SJSA1 (cell line): ENCODE results near the gene CIB2. TPM values are rescaled to one million over a fixed set of nuclear protein-coding genes. Genes with fewer than 3 reads are reported as not detected.

Source experiments
- DNase-seq, 2 experiments: peaks; one replicate each; pipeline ENCODE4 v3.0.0-alpha.2; 2015 to 2020; ENCODE audit warnings: low spot score in 2 of 2, low read depth in 1 of 2
- H3K27ac ChIP-seq: fragments of 250-450 bp; sonication (Bioruptor Pico); 2 replicates; pipeline ENCODE4 v1.5.1; 2020; ENCODE audit warnings: mild to moderate bottlenecking, moderate library complexity
- H3K27me3 ChIP-seq: fragments of 250-450 bp; sonication (Bioruptor Pico); replicated peaks from 2 replicates; pipeline ENCODE4 v1.5.1; 2020; ENCODE audit warnings: mild to moderate bottlenecking, moderate library complexity
- H3K36me3 ChIP-seq: fragments of 250-450 bp; sonication (Bioruptor Pico); 2 replicates; pipeline ENCODE4 v1.5.1; 2020; ENCODE audit warnings: mild to moderate bottlenecking
- H3K4me1 ChIP-seq: fragments of 250-450 bp; sonication (Bioruptor Pico); replicated peaks from 2 replicates; pipeline ENCODE4 v1.6.1; 2021; ENCODE audit warnings: mild to moderate bottlenecking
- H3K4me3 ChIP-seq: fragments of 250-450 bp; sonication (Bioruptor Pico); 2 replicates; pipeline ENCODE4 v1.5.1; 2020; ENCODE audit warnings: mild to moderate bottlenecking
- H3K9me3 ChIP-seq: fragments of 250-450 bp; sonication (Bioruptor Pico); replicated peaks from 2 replicates; pipeline ENCODE4 v1.5.1; 2020; ENCODE audit warnings: mild to moderate bottlenecking
- total RNA-seq: library from RNA; depleted of rRNA; stranded (reverse); fragments of >200 nt; shearing (Covaris generic); gene quantifications from 2 replicates; pipeline ENCODE4 v1.2.3, GENCODE V29; 2014

Gene CIB2
- total RNA-seq, 1 experiment from 2014 or later = 3.2 TPM

- H3K9me3 ChIP-seq = no peaks in the 10 kb centered on the region
- no peak overlapping the region for H3K27ac ChIP-seq
- H3K36me3 ChIP-seq = no peaks in the 10 kb centered on the region
- DNase-seq = no peak
- H3K4me1 ChIP-seq = no peaks in the 10 kb centered on the region
- H3K4me3 ChIP-seq = no peak overlapping the region
- H3K27me3 ChIP-seq = no peaks in the 10 kb centered on the region
These were observed 8.3 kb upstream of the CIB2 start for GRCh38 chr15:78139578-78139977.

GRCh38 chr15:78133801-78134200 is 2.6 kb upstream of the CIB2 start:
- no peak overlapping the region for H3K27ac ChIP-seq
- H3K4me3 ChIP-seq = no peak overlapping the region
- peaks cover 3% of the 10 kb centered on the region for H3K36me3 ChIP-seq
- H3K9me3 ChIP-seq = no peaks in the 10 kb centered on the region
- DNase-seq = no peak
- no peaks in the 10 kb centered on the region for H3K27me3 ChIP-seq
- peaks cover 21% of the 10 kb centered on the region for H3K4me1 ChIP-seq

DNA sequence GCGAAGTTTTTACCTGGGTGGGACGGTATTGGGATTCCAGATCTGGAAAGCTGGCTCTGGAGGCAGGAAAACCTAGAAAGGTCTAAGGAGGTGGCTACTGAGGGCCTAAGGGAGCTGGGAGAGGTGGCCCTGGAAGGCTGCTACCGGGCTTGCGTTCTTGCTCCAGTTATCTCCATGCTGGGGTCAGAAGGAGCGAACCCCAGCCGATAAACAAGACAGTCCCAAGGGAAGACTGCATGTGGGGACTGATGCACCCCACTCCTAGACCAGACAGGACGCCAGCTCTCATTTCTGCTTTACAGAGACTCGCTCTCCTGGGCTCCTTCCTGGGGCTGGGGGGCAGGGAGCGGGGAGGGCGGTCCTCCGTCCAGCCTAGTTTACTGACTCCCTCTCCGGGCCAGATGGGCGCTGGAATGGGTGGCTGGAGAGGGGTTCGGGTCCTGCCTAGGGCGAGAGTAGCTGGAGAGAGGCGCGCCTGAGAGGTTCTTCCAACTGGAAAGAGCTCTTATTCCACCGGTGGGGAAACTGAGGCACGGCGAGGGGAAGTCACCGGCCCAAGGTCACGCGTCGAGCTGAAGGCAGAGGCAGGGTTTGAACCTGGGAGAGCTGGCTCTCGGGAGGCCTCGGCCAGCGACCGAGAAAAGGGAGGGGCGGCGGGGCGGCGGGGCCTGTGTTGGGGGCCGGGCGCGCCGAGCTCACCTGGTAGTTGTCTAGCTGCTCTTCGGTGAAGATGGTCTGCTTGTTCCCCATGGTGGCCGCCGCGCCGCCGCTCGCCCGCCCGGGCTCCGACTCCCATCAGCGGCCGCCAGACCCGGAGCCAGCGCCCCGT is 565 bp downstream of the CIB2 start:
- Histone ChIP-seq H3K4me3 (peak overlapping the region; percentile 86), H3K27me3 (no peaks in the 10 kb centered on the region), H3K36me3 (peaks cover 3% of the 10 kb centered on the region), H3K4me1 (peaks cover 34% of the 10 kb centered on the region), H3K27ac (no peak overlapping the region), H3K9me3 (no peaks in the 10 kb centered on the region)
- no peak for DNase-seq

- Histone ChIP-seq H3K27ac (no peak overlapping the region), H3K4me1 (peaks cover 34% of the 10 kb centered on the region), H3K36me3 (peaks cover 3% of the 10 kb centered on the region), H3K4me3 (no peak overlapping the region), H3K9me3 (no peaks in the 10 kb centered on the region), H3K27me3 (no peaks in the 10 kb centered on the region)
- DNase-seq = no peak
These were observed 1.4 kb downstream of the CIB2 start for GRCh38 chr15:78129751-78130287.

GRCh38 chr15:78129077-78129750 is 2.0 kb downstream of the CIB2 start:
- no peak for DNase-seq

GRCh38 chr15:78127882-78128281 is 3.4 kb downstream of the CIB2 start:
- DNase-seq = peak in 1 of 2 experiments; percentile 59
- H3K36me3 ChIP-seq = peaks cover 3% of the 10 kb centered on the region
- peaks cover 34% of the 10 kb centered on the region for H3K4me1 ChIP-seq
- H3K4me3 ChIP-seq = no peak overlapping the region
- no peak overlapping the region for H3K27ac ChIP-seq
- H3K9me3 ChIP-seq = no peaks in the 10 kb centered on the region
- H3K27me3 ChIP-seq = no peaks in the 10 kb centered on the region

More at GRCh38 chr15:78129077-78129750, 2.0 kb downstream of the CIB2 start:
- H3K27ac ChIP-seq = no peak overlapping the region
- H3K4me1 ChIP-seq = peaks cover 34% of the 10 kb centered on the region
- no peaks in the 10 kb centered on the region for H3K9me3 ChIP-seq
- H3K36me3 ChIP-seq = peaks cover 3% of the 10 kb centered on the region
- H3K27me3 ChIP-seq = no peaks in the 10 kb centered on the region
- no peak overlapping the region for H3K4me3 ChIP-seq

- Histone ChIP-seq H3K27ac (no peak overlapping the region), H3K9me3 (no peaks in the 10 kb centered on the region), H3K36me3 (no peaks in the 10 kb centered on the region), H3K4me3 (no peak overlapping the region), H3K27me3 (no peaks in the 10 kb centered on the region), H3K4me1 (peaks cover 17% of the 10 kb centered on the region)
- no peak for DNase-seq
These were observed 6.0 kb downstream of the CIB2 start for GRCh38 chr15:78125267-78125666.

DNA sequence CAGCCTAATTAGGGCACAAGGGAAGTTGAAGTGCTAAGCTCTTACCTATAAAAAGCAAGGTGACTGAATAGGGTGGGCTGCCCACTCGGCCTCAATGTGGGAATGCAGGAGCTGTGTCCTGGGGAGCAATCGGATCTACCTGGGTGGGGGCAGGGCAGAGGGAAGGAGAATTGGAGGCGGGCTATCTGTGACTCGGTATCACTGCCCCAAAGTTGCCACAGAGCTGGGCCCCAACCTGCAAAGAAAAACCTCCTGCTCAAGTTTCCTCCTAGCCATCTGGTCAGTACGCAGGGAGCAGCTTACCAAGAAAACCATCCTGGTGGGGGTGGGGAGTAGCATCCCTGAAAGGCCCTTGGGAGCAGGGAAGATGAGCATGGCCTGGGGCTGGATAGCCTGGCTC is 10.7 kb downstream of the CIB2 start:
- no peak overlapping the region for H3K4me3 ChIP-seq
- no peaks in the 10 kb centered on the region for H3K36me3 ChIP-seq
- H3K4me1 ChIP-seq = no peaks in the 10 kb centered on the region
- no peaks in the 10 kb centered on the region for H3K27me3 ChIP-seq
- H3K27ac ChIP-seq = no peak overlapping the region
- no peak for DNase-seq
- no peaks in the 10 kb centered on the region for H3K9me3 ChIP-seq

DNA sequence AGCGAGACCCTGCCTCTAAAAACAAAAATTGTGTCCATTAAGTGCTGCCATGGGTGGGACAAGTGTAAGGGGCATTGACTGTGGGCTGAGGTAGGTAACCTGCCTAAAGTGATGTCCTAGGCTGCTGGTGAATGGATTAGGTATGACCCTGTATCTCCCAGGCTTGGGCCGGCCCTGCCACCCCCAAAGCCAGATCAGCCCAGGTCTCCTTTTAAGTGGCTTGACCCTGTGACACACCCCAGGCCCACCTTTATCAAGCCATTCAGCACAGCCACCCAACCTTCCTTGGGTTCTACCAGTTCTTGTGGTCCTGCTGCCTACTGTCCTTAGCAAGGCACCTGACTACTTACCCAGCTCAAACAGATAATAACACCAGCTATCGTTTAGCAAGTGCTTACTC is 18.7 kb downstream of the CIB2 start:
- no peak overlapping the region for H3K4me3 ChIP-seq
- no peak overlapping the region for H3K27ac ChIP-seq
- H3K9me3 ChIP-seq = no peaks in the 10 kb centered on the region
- no peaks in the 10 kb centered on the region for H3K27me3 ChIP-seq
- H3K36me3 ChIP-seq = no peaks in the 10 kb centered on the region
- no peaks in the 10 kb centered on the region for H3K4me1 ChIP-seq
- DNase-seq = no peak

- Histone ChIP-seq H3K9me3 (no peaks in the 10 kb centered on the region), H3K36me3 (no peaks in the 10 kb centered on the region), H3K27ac (no peak overlapping the region), H3K4me1 (no peaks in the 10 kb centered on the region), H3K4me3 (no peak overlapping the region), H3K27me3 (no peaks in the 10 kb centered on the region)
- DNase-seq = no peak
These were observed 19.5 kb downstream of the CIB2 start for GRCh38 chr15:78111788-78112187.

- DNase-seq = no peak
- no peaks in the 10 kb centered on the region for H3K4me1 ChIP-seq
These were observed 20.2 kb downstream of the CIB2 start for GRCh38 chr15:78110916-78111475.

DNA sequence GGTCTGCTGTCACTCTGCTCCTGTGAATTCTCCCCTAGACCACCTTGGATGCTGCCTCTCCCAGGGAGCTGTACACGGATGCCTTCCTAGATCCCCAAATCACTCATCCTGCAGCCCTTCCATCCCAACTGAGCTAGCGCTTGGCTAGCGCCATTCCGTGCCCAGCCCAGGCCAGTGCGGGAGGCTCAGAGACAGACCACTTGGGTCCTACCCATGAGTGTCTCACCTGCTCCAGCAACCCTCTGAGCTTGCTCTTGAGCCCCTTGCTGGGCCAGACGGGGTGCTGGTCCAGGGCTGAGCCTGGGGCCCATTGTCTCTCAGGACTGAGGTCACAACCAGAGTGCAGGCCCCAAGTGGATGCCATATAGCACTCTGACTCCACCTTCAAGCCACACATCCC is 21.1 kb downstream of the CIB2 start:
- no peaks in the 10 kb centered on the region for H3K27me3 ChIP-seq
- no peaks in the 10 kb centered on the region for H3K9me3 ChIP-seq
- no peak for DNase-seq
- no peaks in the 10 kb centered on the region for H3K4me1 ChIP-seq
- H3K36me3 ChIP-seq = no peaks in the 10 kb centered on the region
- H3K27ac ChIP-seq = no peak overlapping the region
- no peak overlapping the region for H3K4me3 ChIP-seq

More at GRCh38 chr15:78110916-78111475, 20.2 kb downstream of the CIB2 start:
- Histone ChIP-seq H3K27ac (no peak overlapping the region), H3K9me3 (no peaks in the 10 kb centered on the region), H3K36me3 (no peaks in the 10 kb centered on the region), H3K4me3 (no peak overlapping the region), H3K27me3 (no peaks in the 10 kb centered on the region)

- Histone ChIP-seq H3K4me3 (no peak overlapping the region), H3K9me3 (no peaks in the 10 kb centered on the region), H3K4me1 (no peaks in the 10 kb centered on the region), H3K36me3 (no peaks in the 10 kb centered on the region), H3K27ac (no peak overlapping the region), H3K27me3 (no peaks in the 10 kb centered on the region)
- no peak for DNase-seq
These were observed 22.1 kb downstream of the CIB2 start for GRCh38 chr15:78109156-78109555.
